NCI-H1105 treated with DMSO at 0.1 percent for 48 hours (cell line): Measurements from ENCODE around the gene VWA8.
"Not testable (repeated sequence)": the region's sequence is repeated elsewhere in the genome, so short reads cannot be mapped to it uniquely, and the experiment has no call there.

ENCODE experiments used
- DNase-seq: peaks from one replicate; lab custom pipeline; 2025; lab: John Stamatoyannopoulos, UW

The VWA8 gene

DNA sequence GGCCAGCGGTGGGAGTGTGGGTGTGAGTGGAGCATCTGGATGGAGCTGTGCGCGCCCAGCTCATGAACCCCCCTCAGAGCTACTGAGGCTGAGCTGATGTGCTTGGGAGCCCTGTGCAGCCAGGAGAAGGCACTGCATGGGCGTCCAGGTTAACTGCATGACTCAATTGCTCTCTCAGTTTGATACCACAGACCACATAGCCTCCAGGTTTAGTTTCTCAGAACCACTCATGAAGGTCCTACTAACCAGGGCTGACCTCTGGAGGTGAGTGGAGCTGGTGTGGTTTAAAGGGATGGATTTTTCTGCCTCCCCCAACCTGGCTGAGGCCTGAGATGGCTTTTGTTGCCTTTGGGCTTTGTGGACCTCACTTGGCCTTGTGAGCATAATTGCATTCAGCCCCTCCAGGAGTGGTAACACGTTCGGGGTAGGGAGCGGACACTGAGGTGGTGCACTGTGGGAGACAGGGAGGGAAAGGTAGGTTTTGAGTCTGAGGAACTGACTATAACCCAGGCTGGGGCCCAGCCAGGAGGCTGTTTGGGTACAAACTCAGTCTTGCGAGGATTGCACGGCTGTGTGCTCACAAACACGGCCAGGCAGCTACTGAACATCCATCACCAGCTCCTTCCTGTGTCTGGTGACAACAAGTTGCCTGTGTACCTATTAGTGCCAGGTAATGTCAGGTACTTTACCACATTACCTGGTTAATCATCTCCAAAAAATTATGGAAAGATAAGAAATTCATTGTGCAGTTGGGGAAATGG lies 406.1 kb downstream of the VWA8 start:
- DNase-seq = no peak

DNA sequence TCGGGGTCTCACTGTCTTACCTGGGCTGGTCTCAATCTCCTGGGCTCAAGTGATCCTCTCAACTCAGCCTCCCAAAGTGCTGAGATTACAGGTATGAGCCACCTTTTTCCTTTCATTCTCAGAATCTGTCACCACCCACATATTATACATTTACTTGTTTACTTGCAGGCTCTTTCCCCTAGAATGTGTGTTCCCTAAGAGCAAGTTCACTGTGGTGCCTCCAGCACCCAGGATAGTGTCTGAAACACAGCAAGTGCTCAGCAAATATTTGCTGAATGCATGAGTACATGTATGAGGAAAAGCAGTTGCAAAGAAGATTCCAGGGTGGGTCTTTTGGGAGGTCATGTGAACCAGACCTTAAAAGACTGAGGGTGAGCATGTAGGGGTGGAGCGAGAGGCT lies 406.7 kb downstream of the VWA8 start:
- no peak for DNase-seq

DNA sequence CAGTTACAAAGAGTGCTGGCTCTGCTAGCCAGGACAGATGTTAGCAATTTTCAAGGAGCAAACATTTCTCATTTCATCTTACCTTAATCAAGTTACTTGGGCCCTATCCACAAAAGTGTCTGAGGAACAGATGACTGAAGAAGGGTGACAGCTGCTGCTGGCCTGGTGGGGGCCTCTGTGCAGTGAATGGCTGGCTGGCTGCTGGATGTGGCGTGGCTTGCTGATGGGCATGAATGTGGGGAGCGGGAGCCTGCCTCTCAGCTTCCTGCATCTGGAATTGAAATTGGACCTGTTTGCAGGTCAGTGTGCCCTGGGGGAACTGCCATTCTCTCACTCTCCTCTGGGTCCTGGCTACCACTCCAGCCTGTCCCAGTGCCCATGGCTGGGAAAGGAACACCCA lies 408.9 kb downstream of the VWA8 start:
- DNase-seq = no peak

DNA sequence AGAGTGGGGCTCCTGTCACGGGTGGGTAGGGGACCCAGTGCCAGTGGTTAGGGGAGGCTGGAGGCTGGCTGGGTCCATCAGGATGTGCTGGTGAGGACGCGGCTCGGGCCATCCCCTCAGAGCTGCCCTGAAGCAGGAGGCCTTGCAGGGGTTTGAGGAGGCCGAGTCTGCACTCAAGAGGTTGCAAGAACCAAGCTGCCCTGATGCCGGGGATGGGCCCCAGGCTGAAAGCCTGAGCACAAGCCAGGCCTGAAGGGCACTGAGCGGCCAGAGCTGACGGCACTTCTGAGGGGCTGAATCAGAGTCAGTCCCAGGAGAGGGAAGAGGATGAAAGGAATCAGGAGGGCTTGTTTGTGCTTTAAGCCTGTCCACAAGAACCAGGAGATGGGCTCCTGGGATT lies 410.6 kb downstream of the VWA8 start:
- DNase-seq = no peak

DNA sequence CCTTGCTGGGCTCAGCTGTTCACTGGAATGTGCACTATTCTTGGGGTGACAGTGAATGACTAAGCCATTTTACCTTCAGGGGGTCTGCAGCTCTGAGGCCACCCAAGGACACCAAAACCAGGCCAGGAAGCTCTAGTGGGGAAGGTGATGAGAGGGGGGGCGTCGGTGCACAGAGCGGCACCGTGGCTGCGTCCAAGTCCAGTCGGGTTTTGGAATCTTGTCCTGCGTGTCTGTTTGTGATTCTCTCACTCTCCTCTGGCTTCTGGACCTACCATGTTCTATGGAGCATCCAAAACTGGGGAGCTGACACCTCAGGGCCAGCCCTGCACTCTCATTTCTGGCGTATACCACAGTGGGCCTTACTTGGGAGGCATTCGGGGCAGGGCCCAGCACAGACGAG lies 411.4 kb downstream of the VWA8 start:
- DNase-seq = no peak

DNA sequence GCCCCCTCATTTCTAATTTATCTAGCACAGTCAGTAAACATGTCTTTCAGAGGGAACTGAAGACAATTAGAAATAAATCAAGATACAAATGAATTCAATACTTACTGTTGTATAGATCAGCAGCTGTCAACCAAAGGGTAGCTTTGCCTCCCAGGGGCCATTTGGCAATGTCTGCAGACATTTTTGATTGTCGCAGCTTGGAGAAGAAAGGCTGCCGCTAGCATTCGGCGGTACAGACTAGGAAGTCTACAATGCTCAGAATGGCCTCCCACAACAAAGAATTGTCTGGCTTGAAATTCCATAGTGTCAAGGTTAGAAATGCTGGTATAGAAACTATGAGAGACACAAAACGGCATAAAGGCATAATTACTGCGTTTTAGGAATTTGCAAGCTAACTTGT lies 412.0 kb downstream of the VWA8 start:
- no peak for DNase-seq

DNA sequence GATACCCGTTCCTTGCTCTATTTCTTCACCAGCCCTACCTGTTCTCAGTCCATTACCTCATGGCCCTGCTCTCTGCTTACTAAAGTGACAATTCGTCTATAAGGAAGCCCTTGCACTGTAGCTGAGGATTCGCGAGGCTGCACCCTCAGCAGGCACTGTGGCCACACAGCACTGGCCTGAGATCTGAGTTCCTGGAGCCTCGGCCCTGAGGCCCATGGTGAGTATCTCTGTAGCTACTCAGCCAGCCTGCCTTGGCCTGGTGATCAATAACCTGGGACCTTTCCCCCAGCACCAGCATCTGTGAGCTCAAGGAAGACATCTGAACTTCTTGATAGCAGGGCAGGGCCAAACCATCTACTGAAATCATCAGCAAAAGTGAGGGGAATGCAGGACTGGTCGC lies 412.9 kb downstream of the VWA8 start:
- no peak for DNase-seq

DNA sequence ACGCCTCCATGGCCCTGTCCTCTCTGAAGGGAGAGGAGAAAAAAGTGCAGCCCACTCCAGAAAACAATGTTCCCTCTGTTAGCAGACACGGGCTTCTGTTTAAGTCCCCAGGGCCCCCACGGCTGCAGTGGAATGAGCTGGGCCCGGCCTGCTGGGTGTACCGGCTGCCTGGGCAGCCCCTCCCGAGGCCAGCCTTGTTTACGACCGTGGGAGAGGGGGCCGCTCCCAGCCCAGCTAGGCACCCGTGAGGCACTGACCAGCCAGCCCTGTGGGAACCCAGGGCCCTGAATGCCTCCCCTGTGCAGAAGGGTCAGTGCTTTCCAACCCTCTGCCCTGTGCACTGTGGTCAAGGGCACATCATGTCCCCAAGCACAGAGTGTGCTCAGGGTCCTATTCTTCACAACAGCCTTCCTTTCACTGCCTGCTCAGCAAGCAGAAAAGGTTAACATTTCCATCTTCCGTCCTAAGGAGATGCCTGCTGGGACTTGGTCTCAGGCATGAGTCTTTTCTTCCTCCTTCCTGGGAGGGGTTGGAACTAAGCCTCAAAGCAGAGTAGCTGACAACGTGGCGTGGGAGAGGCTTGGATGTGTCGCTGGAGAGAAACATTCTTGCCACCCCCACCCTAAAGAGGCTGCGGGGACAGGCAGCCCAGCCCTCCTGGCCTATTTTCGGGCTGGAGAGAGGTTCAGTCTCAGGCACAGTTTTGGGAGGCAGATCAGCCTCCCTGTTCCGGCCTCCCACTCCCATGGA lies 413.5 kb downstream of the VWA8 start:
- DNase-seq = no peak

DNA sequence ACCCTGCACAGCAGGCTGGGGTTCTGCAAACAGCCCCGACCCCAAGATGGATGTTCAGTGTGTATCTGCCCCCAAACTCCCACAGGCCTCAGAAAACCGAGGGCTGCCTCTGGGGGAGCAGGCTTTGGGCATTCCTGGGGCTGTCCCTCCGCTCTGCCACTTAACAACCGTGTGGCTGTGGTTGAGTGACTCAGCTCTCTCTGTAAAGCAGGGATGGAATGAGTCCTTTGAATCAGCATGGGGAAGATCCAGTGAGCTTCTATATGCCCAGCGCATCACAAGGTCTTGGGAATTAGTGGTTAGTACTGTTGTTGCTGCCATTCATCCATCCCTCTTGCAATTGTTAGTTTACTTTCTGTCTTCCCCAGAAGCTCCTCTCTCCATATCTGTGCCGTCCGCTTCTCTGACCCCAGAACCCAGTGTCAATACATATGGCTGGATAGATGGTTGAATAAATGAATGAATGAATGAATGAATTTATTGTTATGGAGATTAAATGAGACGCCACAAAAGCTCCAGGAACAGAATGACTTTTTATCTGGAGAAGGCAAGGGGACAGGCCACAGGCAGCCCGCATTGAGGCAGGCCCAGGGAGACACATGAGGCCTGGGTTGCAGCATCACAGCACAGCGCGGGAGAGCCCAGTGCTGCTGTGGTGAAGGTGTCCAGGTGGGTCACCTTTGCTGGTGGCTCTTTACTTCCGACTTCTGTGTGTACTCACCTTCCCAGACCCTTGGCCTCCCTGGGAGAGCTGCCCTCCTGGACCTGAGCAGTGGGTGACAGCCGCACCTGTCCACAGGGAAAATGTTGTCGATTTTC lies 414.3 kb downstream of the VWA8 start:
- no peak for DNase-seq

DNA sequence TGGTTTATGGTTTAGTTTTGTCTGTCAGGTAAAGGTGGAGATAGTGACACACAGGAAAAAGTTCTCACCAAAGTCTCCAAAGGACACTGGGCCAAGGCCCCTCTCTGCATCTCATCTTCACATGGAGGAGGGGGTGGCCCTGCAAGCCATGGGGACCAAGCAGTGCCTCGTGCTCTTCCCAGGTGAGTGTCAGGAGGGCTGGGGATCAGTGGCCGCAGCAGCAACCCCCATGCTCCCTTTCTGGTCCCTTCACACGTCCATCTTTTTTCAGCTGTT lies 415.5 kb downstream of the VWA8 start:
- DNase-seq = no peak

DNA sequence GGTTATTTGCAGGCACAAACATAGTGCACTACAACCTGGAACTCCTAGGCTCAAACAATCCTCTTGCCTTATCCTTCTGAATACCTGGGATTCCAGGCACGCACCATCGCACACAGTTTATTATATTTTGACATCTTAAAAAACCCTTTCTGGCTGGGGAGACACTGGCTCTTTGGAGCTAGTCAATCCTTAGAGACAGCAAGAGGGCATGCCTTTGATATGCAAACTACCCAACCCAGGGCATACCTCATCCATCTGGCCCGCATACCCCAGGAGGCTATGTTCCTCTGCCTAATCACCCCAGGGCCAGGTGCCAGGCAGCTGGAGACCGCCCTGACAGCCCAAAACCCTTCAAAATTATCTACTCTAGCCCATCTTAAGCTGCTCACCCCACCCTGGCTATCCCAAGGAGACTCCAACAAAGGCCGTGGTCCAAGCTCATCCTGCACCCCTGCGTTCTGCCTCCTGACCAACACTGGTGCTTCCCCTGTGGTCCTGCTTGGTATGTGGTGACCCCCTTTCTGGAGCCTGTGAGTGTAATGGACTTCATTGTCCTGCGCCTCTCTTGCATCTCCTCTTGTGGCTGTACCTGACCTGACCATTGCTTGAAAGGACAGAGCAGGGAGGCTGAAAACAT lies 417.1 kb downstream of the VWA8 start:
- DNase-seq = no peak

DNA sequence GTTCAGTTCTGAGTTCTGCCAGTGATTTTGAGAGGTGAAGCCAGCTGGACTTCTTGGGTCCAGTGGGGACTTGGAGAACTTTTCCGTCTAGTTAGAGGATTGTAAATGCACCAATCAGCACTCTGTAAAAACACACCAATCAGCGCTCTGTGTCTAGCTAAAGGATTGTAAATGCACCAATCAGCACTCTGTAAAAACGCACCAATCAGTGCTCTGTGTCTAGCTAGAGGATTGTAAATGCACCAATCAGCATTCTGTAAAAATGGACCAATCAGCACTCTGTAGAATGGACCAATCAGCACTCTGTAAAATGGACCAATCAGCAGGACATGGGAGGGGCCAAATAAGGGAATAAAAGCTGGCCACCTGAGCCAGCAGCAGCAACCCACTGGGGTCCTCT lies 418.1 kb downstream of the VWA8 start:
- DNase-seq = not testable (repeated sequence)

DNA sequence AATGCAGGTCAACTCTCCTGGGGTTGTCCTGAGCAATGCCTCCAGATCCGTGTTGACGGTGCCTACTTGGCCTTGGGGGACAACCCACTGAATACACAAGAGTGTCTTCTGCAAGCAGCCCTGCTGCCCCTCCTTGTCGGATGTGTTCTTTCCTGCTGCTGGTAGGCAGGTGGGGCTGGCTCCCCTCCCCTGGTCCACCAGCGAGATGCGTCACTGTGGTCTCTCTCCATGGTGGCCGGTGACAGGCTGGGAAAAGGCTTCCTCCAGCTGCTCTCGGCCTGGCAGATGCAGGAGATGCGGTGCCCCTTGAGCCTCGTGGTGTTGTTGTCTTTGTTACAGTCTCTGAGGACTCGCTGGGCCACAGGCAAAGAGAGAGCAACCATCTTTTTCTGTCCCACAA lies 418.6 kb downstream of the VWA8 start:
- no peak for DNase-seq

DNA sequence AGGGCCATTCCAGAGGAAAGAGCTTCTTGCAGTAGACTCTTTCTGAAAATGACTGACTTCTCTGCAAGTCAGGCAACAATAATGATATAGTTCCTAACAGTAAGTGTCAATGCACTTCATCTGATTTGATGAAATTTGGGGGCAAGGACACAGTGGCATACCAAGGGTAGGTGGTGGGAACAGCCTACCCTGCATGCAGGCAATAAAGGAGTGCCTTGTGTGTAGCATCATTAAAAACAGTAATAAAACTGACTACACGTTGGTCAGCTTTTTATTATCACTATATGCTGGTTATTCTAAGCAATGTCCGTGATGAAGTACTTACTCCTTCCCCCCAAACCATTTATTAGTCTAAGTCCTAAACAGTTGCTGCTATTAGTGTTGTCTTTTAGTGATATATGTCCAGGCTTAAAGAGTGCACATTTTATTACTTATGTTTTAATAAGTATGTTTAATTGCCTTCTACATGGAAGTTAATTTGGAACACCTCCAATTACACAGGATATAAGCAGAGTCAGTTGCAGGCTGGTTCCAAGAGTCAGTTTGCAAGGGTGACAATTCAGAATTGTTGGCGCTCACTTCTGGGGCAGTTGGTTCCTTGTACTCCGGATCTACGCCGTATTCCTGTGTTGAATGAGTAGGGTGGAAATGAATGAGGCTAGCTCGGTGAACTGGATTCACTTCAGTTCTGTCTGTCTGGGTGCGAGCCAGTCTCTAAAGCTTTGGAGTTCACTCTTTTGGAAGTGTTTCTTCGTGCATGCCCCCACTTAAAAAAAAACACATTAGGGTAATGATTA lies 419.6 kb downstream of the VWA8 start:
- DNase-seq = no peak

DNA sequence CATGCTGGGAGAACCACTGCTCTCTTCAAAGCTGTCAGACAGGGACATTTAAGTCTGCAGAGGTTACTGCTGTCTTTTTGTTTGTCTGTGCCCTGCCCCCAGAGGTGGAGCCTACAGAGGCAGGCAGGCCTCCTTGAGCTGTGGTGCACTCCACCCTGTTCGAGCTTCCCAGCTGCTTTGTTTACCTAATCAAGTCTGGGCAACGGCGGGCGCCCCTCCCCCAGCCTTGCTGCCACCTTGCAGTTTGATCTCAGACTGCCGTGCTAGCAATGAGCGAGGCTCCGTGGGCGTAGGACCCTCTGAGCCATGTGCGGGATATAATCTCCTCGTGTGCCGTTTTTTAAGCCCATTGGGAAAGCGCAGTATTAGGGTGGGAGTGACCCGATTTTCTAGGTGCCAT lies 420.7 kb downstream of the VWA8 start:
- DNase-seq = not testable (repeated sequence)

DNA sequence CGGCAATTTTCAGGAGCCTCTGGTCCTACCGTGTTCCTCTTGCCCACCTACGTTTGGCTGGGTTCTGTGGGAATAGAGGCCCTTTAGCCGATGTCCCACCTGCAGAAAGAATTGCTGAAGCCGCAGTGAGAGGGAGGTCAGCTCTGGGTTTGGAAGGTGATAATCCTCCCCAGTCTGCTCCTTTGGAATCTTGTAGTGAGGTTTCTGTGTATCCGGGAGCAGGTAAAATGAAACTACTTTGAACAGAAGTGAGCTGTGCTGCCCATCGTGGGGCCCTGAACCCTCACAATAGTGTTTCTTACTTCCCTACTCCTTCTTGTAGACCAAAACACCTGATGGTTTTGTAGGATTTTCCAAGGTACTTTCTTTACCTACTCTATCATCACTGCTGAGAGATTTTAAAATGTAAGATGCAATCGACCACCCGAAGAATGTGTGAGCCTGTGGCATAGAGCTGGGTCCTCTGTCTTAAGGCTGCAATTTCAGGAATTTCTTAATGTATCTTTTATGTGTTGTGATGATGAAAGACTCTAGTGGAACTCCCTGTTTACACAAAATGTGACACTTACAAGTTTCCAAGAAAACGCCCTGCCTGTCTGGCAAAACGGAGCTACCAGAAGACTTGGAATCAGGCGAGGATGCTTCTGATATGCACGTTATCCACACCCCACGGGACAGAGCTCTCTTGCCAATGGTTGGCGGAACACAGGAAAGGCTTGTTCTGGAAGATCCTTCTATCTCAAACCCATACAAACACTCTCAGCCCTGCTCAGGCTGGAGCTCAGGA lies 427.4 kb downstream of the VWA8 start:
- no peak for DNase-seq

DNA sequence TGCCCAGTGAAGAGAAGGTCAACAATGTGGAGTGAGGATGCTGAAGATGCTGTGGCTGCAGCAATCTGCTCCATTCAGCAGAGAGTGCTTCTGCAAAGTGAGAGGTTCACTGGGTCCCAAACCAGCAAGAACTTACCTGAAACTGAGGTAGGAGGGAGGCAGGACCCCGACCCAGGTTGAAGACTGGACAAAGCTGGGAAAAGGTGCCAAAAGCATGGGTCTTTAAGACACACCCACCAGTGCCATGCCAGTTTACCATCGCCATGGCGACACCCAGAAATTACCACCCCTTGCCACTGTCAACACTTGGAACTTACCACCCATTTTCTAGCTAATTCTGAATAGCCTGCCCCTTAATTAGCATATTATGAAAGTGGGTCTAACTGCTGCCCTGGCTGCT lies 432.9 kb downstream of the VWA8 start:
- DNase-seq = no peak

DNA sequence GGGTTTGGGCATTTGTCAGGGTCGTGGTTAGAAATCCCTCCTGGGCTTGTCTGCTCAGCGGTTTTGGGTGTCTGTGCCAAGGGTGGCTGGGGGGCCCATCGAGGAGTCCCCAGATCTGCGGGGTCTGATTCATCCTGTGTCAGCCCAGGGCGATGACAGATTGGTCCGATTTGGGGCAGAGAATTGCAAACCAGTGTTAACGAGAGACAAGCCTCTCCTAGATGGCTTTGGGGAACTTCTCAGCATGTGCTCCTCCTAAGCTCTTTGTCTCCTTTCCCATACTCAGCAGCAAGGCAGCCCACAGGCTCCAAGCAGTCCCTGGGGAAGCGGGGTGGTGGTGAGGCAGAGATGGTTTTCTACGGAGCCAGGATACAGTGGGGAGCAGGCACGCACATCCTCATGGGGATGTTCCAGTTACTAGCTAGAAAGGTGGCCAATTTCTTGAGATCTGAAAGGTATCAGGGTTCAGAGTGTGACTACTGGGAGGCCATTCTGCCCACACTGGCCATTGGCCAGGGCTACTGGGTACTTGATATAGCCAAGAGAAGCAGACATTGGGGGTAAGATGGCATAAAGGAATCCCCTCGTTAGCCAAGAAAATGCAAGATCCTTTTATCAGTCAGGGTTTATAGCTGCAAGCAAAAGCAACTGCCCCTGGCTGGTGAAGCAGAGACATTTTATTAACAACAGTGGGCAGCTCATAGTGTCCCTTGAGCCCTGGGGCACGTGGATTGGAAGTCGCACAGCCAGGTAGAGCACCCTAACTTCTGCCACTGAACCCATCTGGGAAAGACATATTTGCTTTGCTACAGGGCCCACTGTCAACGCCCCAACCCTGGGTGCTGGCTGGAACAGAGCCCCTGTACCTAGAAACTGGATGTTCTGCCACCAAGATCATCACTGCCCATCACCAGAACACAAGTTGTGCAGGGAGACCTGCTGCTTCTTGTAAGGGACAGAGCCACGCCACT lies 440.0 kb downstream of the VWA8 start:
- DNase-seq = no peak

DNA sequence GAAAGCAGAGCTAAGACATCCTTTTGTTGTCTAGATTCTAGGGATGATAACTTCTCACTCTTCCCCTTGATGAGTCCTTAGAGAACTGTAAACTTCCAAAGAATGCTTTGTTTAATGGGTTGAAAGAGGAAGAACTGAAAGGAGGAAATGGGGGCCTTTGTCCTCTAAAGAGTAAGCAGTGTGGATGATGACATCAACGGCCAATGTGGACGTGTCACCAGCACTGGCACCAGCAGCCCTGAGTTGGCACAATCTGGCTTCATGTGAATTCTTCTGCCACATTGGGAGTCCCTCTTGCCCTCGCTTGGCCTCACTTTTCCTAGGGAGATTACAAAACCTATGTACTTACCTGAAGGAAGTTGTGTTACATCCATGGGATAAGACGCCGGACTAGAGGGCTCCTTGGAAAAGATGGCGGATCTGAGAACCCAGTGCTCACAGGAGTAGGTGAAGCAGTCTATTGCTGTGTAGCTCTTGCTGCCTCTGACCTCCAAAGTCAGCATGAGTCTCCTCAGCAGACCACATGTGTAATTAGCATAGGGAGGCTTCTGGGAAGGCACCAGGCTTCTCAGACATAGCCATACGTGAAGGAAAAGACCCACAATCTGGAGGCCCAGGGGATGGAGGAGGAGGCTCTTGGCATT lies 440.8 kb downstream of the VWA8 start:
- no peak for DNase-seq
